WTC11 (cell line): Measurements from ENCODE around the gene TMEM236. TPM values are rescaled to one million over a fixed set of nuclear protein-coding genes. Genes with fewer than 3 reads are reported as not detected.

ENCODE experiments used
- ATAC-seq: fragments of 200-7000 bp; cut with Tn5 transposase; 2 replicates; pipeline ENCODE4 v1.10.0; 2021; ENCODE audit warnings: mild to moderate bottlenecking, moderate library complexity
- CTCF ChIA-PET: fragments of 300-600 bp; sonication (Branson Sonifier 250); formaldehyde crosslinking; loops from one replicate; lab custom pipeline; 2021; ENCODE audit warnings: antibody characterized with exemption; lab: Charles Lee
- POLR2A ChIA-PET: fragments of 350-600 bp; sonication (Branson Sonifier 250); formaldehyde crosslinking; loops from one replicate; lab custom pipeline; 2021; ENCODE audit warnings: antibody characterized with exemption; lab: Charles Lee
- DNase-seq: peaks from one replicate; pipeline ENCODE4 v3.0.0; 2021; ENCODE audit warnings: low spot score
- H3K27ac Mint-ChIP-seq: 2 replicates; pipeline ENCODE4 v1.8.0; 2021; ENCODE audit warnings: mixed read lengths
- H3K27me3 Mint-ChIP-seq: 2 replicates; pipeline ENCODE4 v1.8.0; 2021; ENCODE audit warnings: low read depth, mild to moderate bottlenecking, moderate library complexity, mixed read lengths
- H3K36me3 Mint-ChIP-seq: 2 replicates; pipeline ENCODE4 v1.8.0; 2021; ENCODE audit warnings: mixed read lengths
- H3K4me1 Mint-ChIP-seq: 2 replicates; pipeline ENCODE4 v1.8.0; 2022; ENCODE audit warnings: mixed read lengths
- H3K4me3 Mint-ChIP-seq: 2 replicates; pipeline ENCODE4 v1.8.0; 2021; ENCODE audit warnings: mild to moderate bottlenecking, moderate library complexity, mixed read lengths
- H3K9me3 Mint-ChIP-seq: 2 replicates; pipeline ENCODE4 v1.8.0; 2021; ENCODE audit warnings: mixed read lengths
- ATF2 ChIP-seq: sonication (generic); formaldehyde crosslinking; IDR thresholded peaks from 2 replicates; pipeline ENCODE4 v1.8.1; 2022; ENCODE audit warnings: low read depth, missing genetic modification reagents, borderline replicate concordance
- CDX4 ChIP-seq: fragments of 250-450 bp; sonication (Bioruptor Pico); IDR thresholded peaks from 2 replicates; pipeline ENCODE4 v1.9.0; 2021; ENCODE audit warnings: moderate library complexity, mild to moderate bottlenecking, inconsistent platforms, borderline replicate concordance
- CREB1 ChIP-seq: sonication (generic); formaldehyde crosslinking; IDR thresholded peaks from 2 replicates; pipeline ENCODE4 v1.8.0; 2023; ENCODE audit warnings: mild to moderate bottlenecking, missing genetic modification reagents
- E2F4 ChIP-seq: sonication (generic); formaldehyde crosslinking; IDR thresholded peaks from 2 replicates; pipeline ENCODE4 v1.8.1; 2022; ENCODE audit warnings: low read depth, mild to moderate bottlenecking, moderate library complexity, missing genetic modification reagents, borderline replicate concordance
- E2F5 ChIP-seq: sonication (generic); formaldehyde crosslinking; IDR thresholded peaks from 2 replicates; pipeline ENCODE4 v1.8.1; 2022; ENCODE audit warnings: mild to moderate bottlenecking, moderate library complexity, missing genetic modification reagents
- ELF4 ChIP-seq: sonication (generic); formaldehyde crosslinking; IDR thresholded peaks from 2 replicates; pipeline ENCODE4 v1.8.1; 2022; ENCODE audit warnings: low read depth, mild to moderate bottlenecking, moderate library complexity, missing genetic modification reagents
- EMX1 ChIP-seq: fragments of 250-450 bp; sonication (Bioruptor Pico); IDR thresholded peaks from 2 replicates; pipeline ENCODE4 v1.8.0; 2021; ENCODE audit warnings: mild to moderate bottlenecking
- ERG ChIP-seq: fragments of 250-450 bp; sonication (Bioruptor Pico); IDR thresholded peaks from 2 replicates; pipeline ENCODE4 v1.8.0; 2021; ENCODE audit warnings: mild to moderate bottlenecking
- ESRRA ChIP-seq: sonication (generic); formaldehyde crosslinking; IDR thresholded peaks from 2 replicates; pipeline ENCODE4 v1.8.1; 2022; ENCODE audit warnings: mild to moderate bottlenecking, missing genetic modification reagents, borderline replicate concordance
- FOXJ3 ChIP-seq: sonication (generic); formaldehyde crosslinking; IDR thresholded peaks from 2 replicates; pipeline ENCODE4 v1.9.0; 2021; ENCODE audit warnings: missing genetic modification reagents, mild to moderate bottlenecking, borderline replicate concordance
- GABPB1 ChIP-seq: sonication (generic); formaldehyde crosslinking; IDR thresholded peaks from 2 replicates; pipeline ENCODE4 v1.8.1; 2023; ENCODE audit warnings: mild to moderate bottlenecking, missing genetic modification reagents
- JAZF1 ChIP-seq: fragments of 250-450 bp; sonication (Bioruptor Pico); IDR thresholded peaks from 2 replicates; pipeline ENCODE4 v1.9.0; 2021; ENCODE audit warnings: moderate library complexity, mild to moderate bottlenecking, inconsistent platforms
- JUN ChIP-seq: sonication (generic); formaldehyde crosslinking; IDR thresholded peaks from 2 replicates; pipeline ENCODE4 v1.8.0; 2023; ENCODE audit warnings: mild to moderate bottlenecking, missing genetic modification reagents
- MAX ChIP-seq: sonication (generic); formaldehyde crosslinking; IDR thresholded peaks from 2 replicates; pipeline ENCODE4 v1.8.0; 2022; ENCODE audit warnings: mild to moderate bottlenecking, missing genetic modification reagents
- MLX ChIP-seq: sonication (generic); formaldehyde crosslinking; IDR thresholded peaks from 2 replicates; pipeline ENCODE4 v1.8.1; 2023; ENCODE audit warnings: mild to moderate bottlenecking, missing genetic modification reagents, moderate library complexity
- NFATC4 ChIP-seq: fragments of 250-450 bp; sonication (Bioruptor Pico); IDR thresholded peaks from 2 replicates; pipeline ENCODE4 v1.9.0; 2021; ENCODE audit warnings: mild to moderate bottlenecking
- SP1 ChIP-seq: sonication (generic); formaldehyde crosslinking; conservative IDR thresholded peaks from 2 replicates; pipeline ENCODE4 v1.8.1; 2022; ENCODE audit warnings: missing genetic modification reagents
- TCF7 ChIP-seq: sonication (generic); formaldehyde crosslinking; IDR thresholded peaks from 2 replicates; pipeline ENCODE4 v1.8.0; 2022; ENCODE audit warnings: mild to moderate bottlenecking, low read depth, missing genetic modification reagents, moderate library complexity
- TEAD1 ChIP-seq: sonication (generic); formaldehyde crosslinking; IDR thresholded peaks from 2 replicates; pipeline ENCODE4 v1.8.0; 2022; ENCODE audit warnings: mild to moderate bottlenecking, missing genetic modification reagents
- USF2 ChIP-seq: sonication (generic); formaldehyde crosslinking; IDR thresholded peaks from 2 replicates; pipeline ENCODE4 v1.8.1; 2023; ENCODE audit warnings: mild to moderate bottlenecking, missing genetic modification reagents, moderate library complexity
- ZMAT4 ChIP-seq: fragments of 250-450 bp; sonication (Bioruptor Pico); IDR thresholded peaks from 2 replicates; pipeline ENCODE4 v1.9.0; 2021; ENCODE audit warnings: mild to moderate bottlenecking
- ZNF121 ChIP-seq: sonication (generic); formaldehyde crosslinking; IDR thresholded peaks from 2 replicates; pipeline ENCODE4 v1.8.0; 2023; ENCODE audit warnings: missing genetic modification reagents
- ZNF138 ChIP-seq: sonication (generic); formaldehyde crosslinking; conservative IDR thresholded peaks from 2 replicates; pipeline ENCODE4 v1.8.1; 2022; ENCODE audit warnings: mild to moderate bottlenecking, moderate library complexity, missing genetic modification reagents
- ZNF263 ChIP-seq: sonication (generic); formaldehyde crosslinking; IDR thresholded peaks from 2 replicates; pipeline ENCODE4 v1.8.1; 2022; ENCODE audit warnings: low read depth, mild to moderate bottlenecking, moderate library complexity, missing genetic modification reagents
- ZNF317 ChIP-seq: sonication (generic); formaldehyde crosslinking; IDR thresholded peaks from 2 replicates; pipeline ENCODE4 v1.8.1; 2023; ENCODE audit warnings: low read depth, mild to moderate bottlenecking, moderate library complexity, missing genetic modification reagents, borderline replicate concordance
- ZNF416 ChIP-seq: fragments of 250-450 bp; sonication (Bioruptor Pico); IDR thresholded peaks from 2 replicates; pipeline ENCODE4 v1.9.0; 2021; ENCODE audit warnings: mild to moderate bottlenecking, inconsistent platforms
- ZNF671 ChIP-seq: fragments of 250-450 bp; sonication (Bioruptor Pico); IDR thresholded peaks from 2 replicates; pipeline ENCODE4 v1.8.0; 2021; ENCODE audit warnings: mild to moderate bottlenecking
- total RNA-seq: library from RNA; stranded (reverse); gene quantifications from 3 replicates; pipeline ENCODE4 v1.2.3, GENCODE V29; 2021

TMEM236 gene
- total RNA-seq, 1 experiment from 2014 or later = 0.04 TPM

- TF ChIP-seq NFATC4 = no peak
- TF ChIP-seq SP1 (CRISPR knock-in tag) = no peak
- no peak for TF ChIP-seq ERG
- TF ChIP-seq EMX1 = no peak
- TF ChIP-seq ZNF416 (CRISPR knock-in tag) = no peak
- TF ChIP-seq, all 79 proteins: peak for 0
Observed at GRCh38 chr10:17758896-17759295, 6.9 kb downstream of the TMEM236 start (continued).

- ChIA-PET POLR2A (no interaction called here), CTCF (no interaction called here)
- Mint-ChIP-seq H3K27me3 (peaks cover 77% of the 10 kb centered on the region), H3K4me3 (no peak overlapping the region), H3K4me1 (peaks cover 10% of the 10 kb centered on the region), H3K36me3 (no peaks in the 10 kb centered on the region), H3K9me3 (peaks cover 12% of the 10 kb centered on the region), H3K27ac (no peak overlapping the region)
- peak; percentile 82 for ATAC-seq
- no peak for DNase-seq
- no peak for TF ChIP-seq E2F5 (CRISPR knock-in tag)
- no peak for TF ChIP-seq TEAD1
- no peak for TF ChIP-seq MLX (CRISPR knock-in tag)
Observed at GRCh38 chr10:17764142-17764541, 12.1 kb downstream of the TMEM236 start.

GRCh38 chr10:17765602-17766001 is 13.6 kb downstream of the TMEM236 start:
- Mint-ChIP-seq H3K9me3 (peaks cover 12% of the 10 kb centered on the region), H3K4me1 (peaks cover 10% of the 10 kb centered on the region), H3K4me3 (no peak overlapping the region), H3K27me3 (peaks cover 70% of the 10 kb centered on the region), H3K27ac (no peak overlapping the region), H3K36me3 (no peaks in the 10 kb centered on the region)
- no peak for ATAC-seq
- ChIA-PET POLR2A (no interaction called here), CTCF (no interaction called here)
- DNase-seq = no peak
- TF ChIP-seq USF2 (CRISPR knock-in tag) (no peak), JUN (CRISPR knock-in tag) (no peak), ZNF671 (CRISPR knock-in tag) (no peak), MAX (CRISPR knock-in tag) (no peak), ATF2 (CRISPR knock-in tag) (no peak), JAZF1 (CRISPR knock-in tag) (no peak), GABPB1 (CRISPR knock-in tag) (no peak), ZMAT4 (CRISPR knock-in tag) (no peak), CDX4 (no peak), ZNF317 (no peak), FOXJ3 (CRISPR knock-in tag) (no peak), E2F4 (no peak), ZNF263 (CRISPR knock-in tag) (no peak), ZNF138 (CRISPR knock-in tag) (no peak), ESRRA (CRISPR knock-in tag) (no peak), CREB1 (CRISPR knock-in tag) (no peak), TCF7 (CRISPR knock-in tag) (no peak), ELF4 (no peak), ZNF121 (CRISPR knock-in tag) (no peak)
